GM11168 (cell line): ENCODE data around the gene HSF2BP.
"Not testable (repeated sequence)": the region's sequence is repeated elsewhere in the genome, so short reads cannot be mapped to it uniquely, and the experiment has no call there.

Experiments
- in situ Hi-C: fragments of 300-500 bp; cut with MboI; formaldehyde crosslinking; loops from one replicate; pipeline ENCODE4 v1.12.0; 2022; ENCODE audit warnings: low sequenced_read_pairs; ENCODE audit not compliant: unreplicated experiment

The HSF2BP gene

DNA sequence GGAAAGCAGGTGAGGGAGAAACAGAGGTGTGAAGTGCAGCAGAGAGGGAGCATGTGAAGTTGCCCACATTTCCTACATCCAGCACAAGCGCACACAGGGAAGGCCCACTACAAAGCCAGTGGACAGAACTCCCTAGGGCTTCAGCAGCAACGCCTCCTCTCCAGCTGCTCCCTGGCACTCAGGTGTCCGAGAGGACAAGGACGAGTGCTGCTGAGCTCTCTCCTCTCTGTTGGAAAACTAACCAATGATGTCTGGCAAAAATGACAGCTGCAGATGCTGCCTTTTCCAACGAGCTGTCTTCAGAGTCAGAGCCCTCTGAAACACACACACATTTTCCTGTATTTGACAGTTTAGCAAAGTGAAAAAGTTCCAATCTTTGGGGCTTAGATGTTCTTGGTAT, 86.8 kb downstream of the HSF2BP start:
- in situ Hi-C loops: no loop called here

DNA sequence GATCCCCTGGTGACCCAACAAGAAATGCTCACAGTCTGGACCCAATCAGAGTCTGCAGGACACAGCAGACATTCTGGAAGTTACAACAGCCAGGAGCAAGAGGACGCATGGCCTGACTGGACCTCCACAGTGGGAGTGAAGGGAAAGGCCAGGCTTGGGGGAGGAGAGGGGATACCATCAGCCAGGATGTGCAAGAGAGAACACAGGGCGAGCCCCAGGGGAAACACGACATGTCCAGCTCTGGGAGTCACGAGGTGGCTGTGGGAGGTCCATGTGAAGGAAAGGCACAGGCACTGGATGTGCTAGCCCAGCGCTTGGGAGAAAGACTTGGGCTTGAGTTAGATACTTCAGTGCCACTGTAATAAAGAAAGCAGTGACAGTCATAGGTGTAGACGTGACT, 87.3 kb downstream of the HSF2BP start:
- in situ Hi-C loops: no loop called here

DNA sequence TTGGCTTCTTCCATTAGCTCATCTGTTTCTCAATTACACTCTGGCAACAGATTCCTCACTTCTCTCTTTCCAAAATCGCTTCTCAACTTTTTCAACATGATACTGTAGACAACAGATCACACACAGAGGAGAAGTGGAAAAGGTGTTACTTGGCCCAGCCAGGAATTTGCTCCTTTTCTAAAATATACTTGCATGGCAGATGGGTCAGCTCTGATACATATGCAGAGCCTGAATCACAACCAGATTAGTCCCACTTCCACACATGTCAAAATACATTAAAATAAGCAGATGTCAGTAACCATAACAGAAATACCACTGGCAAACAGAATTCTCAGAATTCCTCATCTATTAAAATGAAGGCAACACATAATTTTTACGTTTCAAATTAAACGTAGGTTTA, 89.1 kb downstream of the HSF2BP start:
- in situ Hi-C loops: not testable (repeated sequence)

GRCh38 chr21:43562451-43562850, 96.8 kb downstream of the HSF2BP start:
- in situ Hi-C loops: not testable (repeated sequence)

- in situ Hi-C loops: not testable (repeated sequence)
These were observed 118.7 kb downstream of the HSF2BP start for GRCh38 chr21:43540561-43540960.

DNA sequence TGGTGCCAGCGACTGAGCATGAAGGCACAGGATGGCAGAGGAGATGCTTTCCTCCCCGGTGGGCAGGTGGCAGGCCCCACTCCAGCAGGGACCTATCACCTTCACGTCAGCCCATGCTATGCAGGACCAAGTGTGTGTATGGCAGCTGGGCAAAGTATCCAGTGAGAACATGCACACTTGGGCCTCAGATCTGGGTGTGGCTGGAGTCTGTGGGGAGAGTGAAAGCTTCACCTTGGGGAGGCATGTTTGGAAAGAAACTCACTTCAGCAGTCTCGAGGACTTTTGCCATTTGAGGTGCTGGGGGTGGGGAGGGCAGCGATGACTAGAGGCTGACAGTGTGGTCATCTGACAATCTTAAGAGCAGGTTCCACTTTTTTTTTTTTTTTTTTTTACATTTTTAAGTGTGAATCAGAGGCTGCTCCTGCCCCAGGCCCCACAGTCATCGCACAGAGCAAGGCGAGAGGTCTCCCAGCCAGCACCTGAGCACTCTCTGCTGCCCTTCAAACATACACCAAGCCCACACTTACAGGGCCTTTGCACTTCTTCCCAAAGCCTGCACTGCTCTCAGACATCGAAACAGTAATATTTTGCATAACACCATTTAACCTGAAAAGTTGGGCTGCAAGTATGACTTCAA, 136.7 kb downstream of the HSF2BP start:
- in situ Hi-C loops: not testable (repeated sequence)

DNA sequence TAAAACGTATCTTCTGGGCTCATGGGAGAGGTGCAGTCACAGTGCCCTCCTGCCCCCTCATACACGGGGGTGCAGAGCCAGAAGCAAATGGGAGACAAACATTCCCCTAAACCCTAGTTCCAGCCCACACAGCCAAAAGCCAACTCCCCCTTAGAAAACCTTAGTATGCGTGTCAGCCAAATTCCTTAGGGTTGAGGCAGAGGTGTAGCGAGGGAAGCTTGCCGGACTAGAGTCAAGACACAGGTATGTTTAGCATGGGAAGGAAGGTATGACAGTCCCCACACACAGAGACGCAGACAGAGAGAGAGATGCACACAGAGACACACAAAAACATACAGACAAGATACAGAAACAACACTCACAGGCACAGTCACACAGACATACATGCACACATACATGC, 141.6 kb downstream of the HSF2BP start:
- in situ Hi-C loops: not testable (repeated sequence)

- in situ Hi-C loops: not testable (repeated sequence)
These were observed 142.2 kb downstream of the HSF2BP start for GRCh38 chr21:43516860-43517627.

DNA sequence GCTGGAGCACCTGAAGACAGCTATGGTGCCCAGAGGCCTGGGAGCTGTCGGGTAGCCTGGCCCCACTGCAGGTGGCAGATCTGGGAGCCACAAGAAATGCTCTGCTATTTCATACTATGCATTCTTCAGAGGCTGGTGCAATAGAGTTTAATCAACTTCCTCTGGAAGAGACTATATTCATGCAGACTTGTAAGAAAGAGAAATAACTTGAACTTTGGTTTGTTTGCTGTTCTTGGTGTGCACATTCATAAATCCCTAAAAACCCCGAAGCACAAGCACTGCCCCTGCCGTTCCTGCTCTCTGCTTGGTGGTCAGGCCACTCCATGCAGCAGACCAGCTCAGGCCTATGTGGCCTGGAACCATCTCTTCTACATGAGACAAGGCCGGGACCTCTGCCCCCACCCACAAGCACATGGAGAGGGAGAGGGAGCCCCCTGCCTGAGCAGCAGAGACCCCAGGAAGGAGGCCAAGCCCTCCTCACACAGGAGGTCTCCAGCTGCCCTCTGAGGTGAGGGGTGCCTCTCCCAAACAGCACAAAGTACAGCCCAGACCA, 142.9 kb downstream of the HSF2BP start:
- in situ Hi-C loops: not testable (repeated sequence)

GRCh38 chr21:43514834-43515233, 144.5 kb downstream of the HSF2BP start:
- in situ Hi-C loops: not testable (repeated sequence)

DNA sequence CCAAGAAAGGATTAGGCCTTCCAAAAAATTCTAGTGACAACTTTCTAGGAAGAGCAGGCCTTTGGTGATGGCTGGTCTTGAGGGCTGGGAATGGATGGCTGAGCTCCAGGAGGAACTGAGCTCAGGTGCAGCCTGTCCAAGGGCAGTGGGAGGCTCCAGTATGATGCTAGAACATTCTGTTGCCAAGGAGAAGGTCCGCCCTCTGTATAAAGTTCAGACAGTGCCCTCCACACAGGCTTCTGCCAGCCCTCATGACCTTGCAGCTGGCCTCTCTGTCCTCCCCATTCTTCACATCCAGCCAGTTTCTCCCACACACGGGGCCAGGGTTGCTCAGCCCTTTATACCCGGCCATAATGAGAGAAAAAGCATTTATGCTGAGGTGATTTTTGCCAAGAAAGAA, 146.3 kb downstream of the HSF2BP start:
- in situ Hi-C loops: not testable (repeated sequence)

DNA sequence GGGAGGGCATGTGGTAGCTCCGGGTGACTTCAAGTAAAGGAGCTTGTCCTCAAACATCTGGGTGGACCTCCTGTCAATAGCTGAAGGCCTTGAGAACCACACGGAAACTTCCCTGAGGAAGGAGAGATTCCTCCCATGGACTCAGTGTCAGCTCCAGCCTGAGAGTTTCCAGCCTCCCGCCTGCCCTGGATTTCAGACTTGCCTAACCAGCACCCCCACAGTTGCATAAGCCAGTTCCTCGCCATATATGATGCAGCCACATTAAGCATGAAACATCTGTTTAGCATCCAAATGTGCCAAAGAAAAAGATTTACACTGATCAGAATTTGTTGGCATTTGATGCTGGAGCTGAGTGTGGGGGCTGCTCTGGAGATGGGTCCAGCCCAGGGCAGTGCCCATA, 148.1 kb downstream of the HSF2BP start:
- in situ Hi-C loops: not testable (repeated sequence)

GRCh38 chr21:43510669-43511068, 148.6 kb downstream of the HSF2BP start:
- in situ Hi-C loops: not testable (repeated sequence)

- in situ Hi-C loops: not testable (repeated sequence)
These were observed 155.4 kb downstream of the HSF2BP start for GRCh38 chr21:43503892-43504291.

- in situ Hi-C loops: not testable (repeated sequence)
These were observed 156.1 kb downstream of the HSF2BP start for GRCh38 chr21:43503075-43503750.

- in situ Hi-C loops: not testable (repeated sequence)
These were observed 156.7 kb downstream of the HSF2BP start for GRCh38 chr21:43502407-43503071.

GRCh38 chr21:43498924-43499323, 160.4 kb downstream of the HSF2BP start:
- in situ Hi-C loops: not testable (repeated sequence)

DNA sequence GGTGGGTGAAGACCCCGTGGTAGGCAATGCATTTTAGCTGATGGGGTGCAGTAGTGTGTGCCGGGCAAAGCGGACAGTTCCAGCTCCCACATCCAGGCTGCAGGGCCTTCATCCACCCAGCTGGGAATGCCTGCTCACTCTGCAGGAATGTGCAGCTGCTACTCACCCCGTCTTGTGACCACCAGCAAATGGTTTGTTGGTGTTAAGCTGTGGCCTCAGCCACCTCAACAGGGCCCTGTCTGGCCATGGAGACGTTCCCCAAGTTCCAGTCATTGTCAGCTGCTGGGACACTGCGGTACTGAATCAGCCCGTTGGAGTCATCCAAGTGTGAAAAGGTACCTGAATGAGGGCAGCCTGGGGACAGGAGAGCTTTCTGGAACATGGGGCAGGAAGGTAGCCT, 161.2 kb downstream of the HSF2BP start:
- in situ Hi-C loops: not testable (repeated sequence)

DNA sequence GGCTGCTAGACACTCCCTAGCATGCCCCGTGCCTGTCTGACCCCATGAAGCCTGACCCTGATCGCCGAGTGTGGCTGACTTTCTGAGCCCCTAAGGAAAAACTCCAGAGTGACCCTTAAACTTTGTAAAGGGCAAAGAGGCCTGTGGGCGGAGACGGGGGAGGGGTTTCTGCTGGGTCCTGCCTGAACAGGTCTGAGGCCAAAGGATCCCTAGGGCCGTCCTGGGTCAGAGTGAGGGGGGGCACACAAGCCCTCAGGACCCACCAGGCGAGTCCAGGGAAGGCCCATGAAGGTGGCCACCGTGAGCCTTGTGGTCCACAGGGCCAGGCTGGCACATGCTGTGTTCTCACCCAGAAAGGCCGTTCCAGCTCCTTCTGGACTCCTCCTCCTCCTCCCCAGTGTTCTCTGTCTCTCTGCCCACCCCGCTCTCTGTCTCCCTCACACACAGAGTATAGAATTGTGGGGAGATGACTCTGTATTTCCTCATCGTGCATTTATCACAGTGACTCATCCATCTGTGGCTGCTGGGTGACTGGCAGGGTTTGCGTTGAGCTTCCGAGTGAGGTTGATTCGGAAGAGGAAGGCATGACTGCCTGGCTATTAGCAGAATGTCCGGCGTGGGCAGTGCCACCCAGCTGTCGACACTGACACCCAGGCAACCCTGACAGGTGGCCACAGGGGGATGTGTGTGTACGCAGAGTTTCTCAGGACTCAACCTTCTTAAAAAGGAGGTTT, 164.8 kb downstream of the HSF2BP start:
- in situ Hi-C loops: not testable (repeated sequence)

- in situ Hi-C loops: not testable (repeated sequence)
These were observed 165.8 kb downstream of the HSF2BP start for GRCh38 chr21:43493471-43493870.
